Right forelimb (tissue), 1 donor: ENCODE data around the gene OR2K2.
"Not testable (repeated sequence)": the region's sequence is repeated elsewhere in the genome, so short reads cannot be mapped to it uniquely, and the experiment has no call there.

ENCODE experiments used
- DNase-seq: peaks from one replicate; pipeline ENCODE4 v3.0.0-alpha.2; 2018

The OR2K2 gene

GRCh38 chr9:111330124-111330523 lies at the start of gene OR2K2:
OR2K2 (minus strand) TSS chr9:111330224; CDS start chr9:111328433, 1,791 bp downstream.
- DNase-seq = no peak

GRCh38 chr9:111375817-111376564 lies 46.0 kb upstream of the OR2K2 start:
- no peak for DNase-seq

- no peak for DNase-seq
These were observed 45.0 kb upstream of the OR2K2 start for GRCh38 chr9:111375062-111375461.

GRCh38 chr9:111372297-111372696 lies 42.3 kb upstream of the OR2K2 start:
- DNase-seq = no peak

GRCh38 chr9:111366978-111367377 lies 37.0 kb upstream of the OR2K2 start:
- no peak for DNase-seq

GRCh38 chr9:111362526-111362925 lies 32.5 kb upstream of the OR2K2 start:
- no peak for DNase-seq

GRCh38 chr9:111360881-111361280 lies 30.9 kb upstream of the OR2K2 start:
- DNase-seq = no peak

- DNase-seq = peak; percentile 54
These were observed 26.6 kb upstream of the OR2K2 start for GRCh38 chr9:111356481-111357244.

GRCh38 chr9:111352545-111352944 lies 22.5 kb upstream of the OR2K2 start:
- DNase-seq = no peak

GRCh38 chr9:111350556-111350955 lies 20.5 kb upstream of the OR2K2 start:
- no peak for DNase-seq

GRCh38 chr9:111349766-111350165 lies 19.7 kb upstream of the OR2K2 start:
- no peak for DNase-seq

GRCh38 chr9:111348821-111349271 lies 18.8 kb upstream of the OR2K2 start:
- DNase-seq = no peak

- DNase-seq = not testable (repeated sequence)
These were observed 4.4 kb upstream of the OR2K2 start for GRCh38 chr9:111334318-111334863.

- no peak for DNase-seq
These were observed 9.4 kb downstream of the OR2K2 start for GRCh38 chr9:111320631-111321030.

GRCh38 chr9:111316796-111317195 lies 13.2 kb downstream of the OR2K2 start:
- DNase-seq = no peak

GRCh38 chr9:111305914-111306313 lies 24.1 kb downstream of the OR2K2 start:
- no peak for DNase-seq

GRCh38 chr9:111304000-111304399 lies 26.0 kb downstream of the OR2K2 start:
- DNase-seq = not testable (repeated sequence)

GRCh38 chr9:111301195-111301594 lies 28.8 kb downstream of the OR2K2 start:
- no peak for DNase-seq

- no peak for DNase-seq
These were observed 29.8 kb downstream of the OR2K2 start for GRCh38 chr9:111300140-111300735.

- not testable (repeated sequence) for DNase-seq
These were observed 30.4 kb downstream of the OR2K2 start for GRCh38 chr9:111299599-111299966.

GRCh38 chr9:111298731-111299598 lies 31.1 kb downstream of the OR2K2 start:
- DNase-seq = peak; percentile 62

- DNase-seq = no peak
These were observed 31.9 kb downstream of the OR2K2 start for GRCh38 chr9:111298111-111298510.
